Inflammatory macrophage treated with lipopolysaccharide for 4 hours (primary cell): ENCODE measurements around the gene COL25A1.
"Not testable (repeated sequence)": the region's sequence is repeated elsewhere in the genome, so short reads cannot be mapped to it uniquely, and the experiment has no call there.

Experiments used
- DNase-seq: peaks from one replicate; pipeline ENCODE4 v3.0.0-alpha.2; 2020

Gene COL25A1

DNA sequence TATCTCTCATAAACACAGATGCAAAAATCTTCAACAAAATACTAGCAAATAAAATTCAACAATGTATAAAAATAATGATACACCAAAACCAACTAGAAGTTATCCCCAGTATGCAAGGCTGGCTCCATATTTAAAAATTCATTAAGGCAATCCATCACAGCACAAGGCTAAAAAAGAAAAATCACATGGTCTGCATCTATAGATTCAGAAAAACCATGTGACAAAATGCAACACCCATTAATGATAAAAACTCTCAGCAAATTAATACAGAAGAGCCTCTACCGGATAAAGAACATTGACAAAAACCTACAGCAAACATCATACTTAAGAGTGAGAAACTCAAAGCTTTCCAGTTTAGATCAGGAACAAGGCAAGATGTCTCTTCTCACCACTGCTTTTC lies 182.6 kb downstream of the COL25A1 start:
- no peak for DNase-seq

GRCh38 chr4:109118635-109119034 lies 183.8 kb downstream of the COL25A1 start:
- no peak for DNase-seq

DNA sequence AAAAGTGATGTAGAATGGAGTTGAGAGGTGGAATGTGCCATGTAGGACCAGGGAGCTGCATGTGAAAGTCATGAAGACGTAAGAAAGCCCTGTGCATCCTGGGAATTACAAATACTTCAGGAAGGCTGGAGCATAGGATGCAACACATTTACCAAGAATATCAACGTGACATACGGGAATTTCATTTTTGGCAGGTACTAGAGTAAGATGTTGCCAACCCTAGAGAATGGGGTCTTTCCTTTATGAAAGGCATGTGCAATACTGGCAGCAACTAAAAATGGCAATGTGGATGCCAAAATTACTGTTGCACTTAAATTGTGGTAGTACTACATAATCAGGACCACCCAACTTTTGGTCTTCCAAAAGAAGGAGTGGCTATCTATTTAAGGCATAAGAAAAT lies 188.0 kb downstream of the COL25A1 start:
- DNase-seq: no peak

GRCh38 chr4:109113521-109113920 lies 188.9 kb downstream of the COL25A1 start:
- no peak for DNase-seq

DNA sequence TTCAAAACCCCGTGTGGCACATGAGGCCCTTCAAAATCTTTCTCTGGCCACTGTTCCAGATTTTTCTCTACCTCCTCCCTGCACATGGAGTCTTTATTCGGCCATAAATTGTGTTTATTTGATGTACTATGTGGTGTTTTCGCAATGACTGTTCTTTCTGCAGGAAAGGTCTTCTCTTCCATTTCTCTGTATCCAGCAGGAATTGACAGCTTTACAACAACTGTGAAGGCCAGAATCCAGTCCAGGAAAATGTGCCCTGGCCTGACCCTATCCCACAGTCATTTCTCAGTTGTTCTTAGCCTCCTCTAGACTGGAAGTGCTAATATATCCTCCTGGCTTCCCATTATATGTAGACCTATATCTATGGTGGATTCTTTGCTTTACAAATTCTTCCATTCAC lies 191.4 kb downstream of the COL25A1 start:
- DNase-seq: no peak

- DNase-seq: not testable (repeated sequence)
Observed at GRCh38 chr4:109108215-109108614, 194.2 kb downstream of the COL25A1 start.

GRCh38 chr4:109094056-109094455 lies 208.4 kb downstream of the COL25A1 start:
- DNase-seq: no peak

GRCh38 chr4:109091727-109092409 lies 210.6 kb downstream of the COL25A1 start:
- DNase-seq: no peak

DNA sequence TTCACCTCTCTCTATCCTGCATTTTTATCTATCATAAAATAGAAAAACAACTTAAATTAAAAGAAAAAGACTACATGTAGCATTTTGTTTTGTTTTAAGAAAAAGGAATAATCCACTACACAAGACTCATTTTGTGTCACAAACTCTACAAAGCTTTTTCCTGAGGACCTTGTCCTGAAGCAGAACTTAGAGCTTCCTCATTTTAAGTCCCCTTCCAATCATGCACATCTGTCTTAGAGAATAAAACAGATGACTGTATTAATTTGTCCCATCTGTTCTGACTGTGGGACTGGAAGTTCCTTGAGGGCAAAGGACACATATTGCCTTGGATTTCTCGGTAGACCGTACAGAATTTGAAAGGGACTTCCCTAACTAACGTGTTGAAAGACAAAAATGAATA lies 218.5 kb downstream of the COL25A1 start:
- no peak for DNase-seq

DNA sequence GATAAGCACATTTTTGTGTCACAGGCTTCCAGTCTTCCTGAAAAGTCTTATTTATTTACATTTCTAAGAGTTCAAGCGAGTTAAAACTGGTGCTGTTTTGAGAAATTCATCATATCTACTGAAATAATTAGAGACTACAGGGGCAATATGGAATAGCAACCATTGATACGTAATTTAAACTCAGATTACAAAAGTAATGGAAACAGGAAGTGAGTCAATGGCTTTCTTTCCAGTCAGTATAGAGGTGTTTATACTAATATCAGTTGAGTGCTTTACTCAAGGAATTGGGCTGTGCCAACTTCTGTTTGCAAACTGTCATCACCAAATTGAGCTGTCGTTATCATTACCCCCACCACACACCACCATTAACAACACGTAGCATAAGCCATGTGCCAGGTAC lies 222.7 kb downstream of the COL25A1 start:
- peak; percentile 2 for DNase-seq

GRCh38 chr4:109079201-109079600 lies 223.3 kb downstream of the COL25A1 start:
- no peak for DNase-seq

DNA sequence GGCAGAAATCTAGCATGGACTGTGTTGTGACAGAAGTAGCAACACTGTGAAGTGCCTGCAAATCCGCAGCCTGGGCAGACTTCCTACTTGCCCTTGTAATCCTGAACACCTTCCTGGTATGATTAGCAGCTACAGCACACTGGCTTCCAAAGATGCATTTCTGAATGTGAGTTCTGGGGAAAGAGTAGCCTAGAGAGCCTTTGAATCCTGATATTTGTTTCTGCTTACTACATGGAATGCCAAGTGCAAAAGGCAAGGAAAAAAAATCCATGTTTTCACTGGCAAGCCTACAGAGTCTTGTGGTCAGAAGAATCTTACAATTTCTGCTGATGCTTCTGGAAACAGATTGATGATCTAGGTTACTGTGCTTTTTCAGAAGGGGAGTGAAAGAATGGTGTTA lies 223.7 kb downstream of the COL25A1 start:
- no peak for DNase-seq

GRCh38 chr4:109077505-109077904 lies 225.0 kb downstream of the COL25A1 start:
- DNase-seq: no peak

DNA sequence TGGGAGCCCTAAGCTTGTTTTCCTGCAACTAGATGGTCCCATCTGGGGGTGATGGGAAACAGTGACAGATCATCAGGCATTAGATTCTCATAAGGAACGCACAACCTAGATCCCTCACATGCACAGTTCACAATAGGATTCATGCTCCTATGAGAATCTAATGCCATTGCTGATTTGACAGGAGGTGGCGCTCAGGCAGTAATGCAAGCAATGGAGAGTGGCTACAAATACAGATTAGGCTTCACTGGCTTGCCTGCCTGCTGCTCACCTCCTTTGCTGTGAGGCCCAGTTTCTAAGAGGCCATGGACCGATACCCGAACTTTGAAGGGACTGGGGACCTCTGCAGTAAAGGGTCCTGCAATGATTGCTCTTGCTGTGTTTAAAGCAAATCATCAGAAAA lies 225.7 kb downstream of the COL25A1 start:
- DNase-seq: not testable (repeated sequence)

- DNase-seq: no peak
Observed at GRCh38 chr4:109075621-109076020, 226.8 kb downstream of the COL25A1 start.

DNA sequence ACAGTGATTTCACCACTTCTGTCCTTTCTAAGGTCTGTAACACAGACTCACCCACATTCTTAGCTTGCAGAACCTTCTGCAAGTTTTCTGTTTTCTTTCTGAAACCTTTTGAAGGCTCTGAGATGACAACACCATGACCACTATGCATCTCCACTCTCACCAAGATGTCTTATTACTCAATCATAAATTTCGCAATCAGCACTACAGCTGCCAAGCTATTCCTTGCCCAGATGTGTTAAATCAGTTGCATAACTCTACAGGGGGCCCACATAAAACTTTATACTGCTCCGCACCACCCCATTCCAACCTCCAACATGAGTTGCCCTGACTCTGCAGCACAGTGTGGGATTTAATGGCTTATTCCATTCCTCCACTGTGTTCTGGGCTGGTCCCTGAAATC lies 229.9 kb downstream of the COL25A1 start:
- peak; percentile 74 for DNase-seq

DNA sequence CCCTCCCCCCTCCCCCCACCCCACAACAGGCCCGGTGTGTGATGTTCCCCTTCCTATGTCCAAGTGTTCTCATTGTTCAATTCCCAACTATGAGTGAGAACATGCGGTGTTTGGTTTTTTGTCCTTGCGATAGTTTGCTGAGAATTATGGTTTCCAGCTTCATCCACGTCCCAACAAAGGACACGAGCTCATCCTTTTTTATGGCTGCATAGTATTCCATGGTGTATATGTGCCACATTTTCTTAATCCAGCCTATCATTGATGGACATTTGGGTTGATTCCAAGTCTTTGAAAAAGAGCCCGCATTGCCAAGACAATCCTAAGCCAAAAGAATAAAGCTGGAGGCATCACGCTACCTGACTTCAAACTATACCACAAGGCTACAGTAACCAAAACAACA lies 231.8 kb downstream of the COL25A1 start:
- not testable (repeated sequence) for DNase-seq

GRCh38 chr4:109067508-109068235 lies 234.8 kb downstream of the COL25A1 start:
- DNase-seq: no peak

DNA sequence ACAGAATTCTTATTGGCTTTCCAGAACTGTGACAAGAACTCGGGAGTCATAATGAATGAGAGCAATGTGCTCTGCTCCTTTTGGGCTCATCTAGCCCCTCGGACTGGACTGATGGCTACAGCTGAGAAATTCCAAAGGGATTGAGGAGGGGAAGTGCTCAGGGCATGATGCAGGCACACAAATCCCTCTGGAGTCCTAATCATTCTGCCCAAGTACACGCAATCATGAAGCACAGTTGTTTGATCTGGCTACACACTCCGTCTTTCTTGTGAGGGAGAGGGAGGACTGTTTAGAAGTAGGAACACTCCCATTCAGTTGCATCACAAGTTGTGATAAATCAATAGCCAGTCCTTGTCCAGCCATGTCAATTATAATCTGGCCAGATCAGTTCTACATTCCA lies 237.5 kb downstream of the COL25A1 start:
- no peak for DNase-seq

- no peak for DNase-seq
Observed at GRCh38 chr4:109053257-109053656, 249.2 kb downstream of the COL25A1 start.

DNA sequence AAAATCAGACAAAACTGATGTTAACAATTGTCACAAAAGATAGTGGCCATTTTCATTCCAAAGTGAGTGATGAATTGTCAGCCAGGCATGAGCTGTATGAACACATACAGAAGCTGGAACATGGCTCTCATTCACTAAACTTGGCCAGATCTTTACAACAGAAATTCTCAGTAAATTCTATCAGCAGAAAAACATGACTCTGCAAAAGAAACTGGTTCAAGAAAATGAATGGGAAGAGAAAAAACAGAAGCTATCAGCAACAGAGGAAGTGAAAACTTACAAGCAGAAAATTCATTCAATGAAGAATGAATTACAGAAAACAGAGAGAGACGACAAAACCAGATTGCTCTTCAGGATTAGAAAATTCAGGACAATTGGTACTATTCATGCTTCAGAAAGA lies 249.6 kb downstream of the COL25A1 start:
- peak; percentile 34 for DNase-seq

DNA sequence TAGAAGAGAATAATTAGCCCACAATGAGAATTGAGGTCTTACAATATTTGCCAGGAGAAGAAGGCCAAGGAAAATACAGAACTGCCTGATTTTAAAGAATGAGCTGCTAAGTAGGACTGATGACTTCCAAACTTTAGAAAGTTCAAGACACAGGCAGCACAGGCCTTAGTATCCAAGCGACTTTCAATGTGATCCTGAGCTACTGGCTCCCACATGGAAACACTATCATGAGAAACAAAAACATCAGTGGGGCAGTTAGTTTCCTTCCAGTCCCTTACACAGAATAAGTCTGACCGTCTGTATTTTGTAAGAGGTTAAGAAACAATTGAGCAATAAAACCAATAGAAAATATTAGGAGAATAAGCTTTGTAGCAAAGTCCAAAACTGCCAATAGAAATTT lies 251.4 kb downstream of the COL25A1 start:
- peak; percentile 5 for DNase-seq

- DNase-seq: no peak
Observed at GRCh38 chr4:109049926-109050325, 252.5 kb downstream of the COL25A1 start.

DNA sequence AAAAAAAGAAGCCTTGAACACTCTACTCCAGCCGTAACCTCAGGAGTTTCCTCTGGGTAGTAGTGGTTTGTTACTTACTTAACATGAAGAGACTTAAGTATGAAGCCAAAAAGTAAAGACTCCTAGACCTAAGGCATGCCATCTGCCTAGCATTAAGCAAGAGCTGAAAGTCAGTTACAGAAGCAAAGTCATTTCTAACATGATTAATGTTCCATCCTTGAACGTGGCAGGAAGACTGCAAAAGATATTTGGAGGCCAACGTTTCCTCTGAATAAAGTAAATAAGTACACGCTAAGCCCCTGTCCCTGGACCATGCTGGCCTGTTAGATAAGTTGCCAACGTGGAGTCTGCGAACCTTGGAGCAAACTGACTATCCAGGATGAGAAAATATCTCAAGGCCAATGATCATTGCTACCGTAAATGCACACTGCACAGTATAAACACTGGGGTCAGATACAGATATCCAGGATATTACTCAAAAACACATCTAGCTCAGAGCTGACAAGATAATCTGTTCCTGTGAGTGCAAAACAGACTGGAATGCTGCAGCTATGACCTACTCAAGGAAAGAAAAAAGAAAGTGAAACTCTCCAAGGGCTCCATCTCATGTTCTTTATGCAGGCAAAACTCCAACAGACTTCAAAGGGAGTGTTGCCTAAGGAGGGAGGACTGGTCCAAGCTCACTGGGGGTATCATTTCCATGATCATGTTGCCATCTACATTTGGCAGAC lies 255.8 kb downstream of the COL25A1 start:
- DNase-seq: peak; percentile 32
